Activated naive CD4-positive, alpha-beta T cell treated with anti-CD3 and anti-CD28 coated beads, Interleukin-2, amount 50 U/mL, for 72 hours (primary cell): ENCODE data around the gene TMEM52B. TPM values are rescaled to one million over a fixed set of nuclear protein-coding genes. Genes with fewer than 3 reads are reported as not detected.

Source experiments
- ATAC-seq, 2 donors: fragments of 150-1000 bp; cut with Tn5 transposase; 2 replicates each; pipeline ENCODE4 v1.10.0; 2021; ENCODE audit warnings: mild to moderate bottlenecking in 2 of 2, moderate library complexity in 2 of 2
- DNase-seq, 2 donors: peaks; one replicate each; pipeline ENCODE4 v3.0.0; 2021 to 2022; ENCODE audit warnings: low spot score in 2 of 2
- H3K27ac Mint-ChIP-seq, 2 donors: one replicate each; pipeline ENCODE4 v1.8.0; 2022; ENCODE audit warnings: mild to moderate bottlenecking in 2 of 2, mixed read lengths in 2 of 2
- H3K36me3 Mint-ChIP-seq, 2 donors: one replicate each; pipeline ENCODE4 v1.8.0; 2022; ENCODE audit warnings: mixed read lengths in 2 of 2
- H3K9me3 Mint-ChIP-seq, 2 donors: one replicate each; pipeline ENCODE4 v1.8.0; 2022; ENCODE audit warnings: mixed read lengths in 2 of 2
- total RNA-seq, 2 donors: library from RNA; stranded (reverse); gene quantifications; one replicate each; pipeline ENCODE4 v1.2.3, GENCODE V29; 2022

The TMEM52B gene
- total RNA-seq: not detected

DNA sequence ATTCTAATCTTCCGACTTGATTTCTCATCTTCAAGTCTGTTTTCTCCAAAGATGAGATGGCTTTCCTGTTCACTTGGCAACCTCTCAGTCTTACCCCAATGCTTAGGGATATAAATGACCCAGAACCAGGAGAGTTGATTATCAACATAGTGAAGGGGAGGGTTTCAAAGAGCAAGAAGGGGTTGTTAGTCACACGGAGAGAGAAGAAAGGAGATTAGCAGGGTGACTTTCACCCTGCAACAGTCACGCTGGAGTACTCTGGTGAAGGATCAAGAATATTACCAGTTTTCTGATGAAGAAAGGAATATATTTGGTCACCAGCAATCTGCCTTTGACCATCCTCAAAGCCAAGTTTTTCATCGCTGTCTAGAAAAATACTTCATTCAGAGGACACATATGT is at the start of gene TMEM52B:
Gene TMEM52B (plus strand): TSS at position 212 of the 400 bp plus-strand sequence. CDS start 543 bp downstream, outside the sequence.
- Mint-ChIP-seq H3K27ac (no peak within 1 kb of the TSS), H3K36me3 (no peaks in the 10 kb centered on the region), H3K9me3 (no peaks in the 10 kb centered on the region)
- DNase-seq (no peak), ATAC-seq (no peak)

DNA sequence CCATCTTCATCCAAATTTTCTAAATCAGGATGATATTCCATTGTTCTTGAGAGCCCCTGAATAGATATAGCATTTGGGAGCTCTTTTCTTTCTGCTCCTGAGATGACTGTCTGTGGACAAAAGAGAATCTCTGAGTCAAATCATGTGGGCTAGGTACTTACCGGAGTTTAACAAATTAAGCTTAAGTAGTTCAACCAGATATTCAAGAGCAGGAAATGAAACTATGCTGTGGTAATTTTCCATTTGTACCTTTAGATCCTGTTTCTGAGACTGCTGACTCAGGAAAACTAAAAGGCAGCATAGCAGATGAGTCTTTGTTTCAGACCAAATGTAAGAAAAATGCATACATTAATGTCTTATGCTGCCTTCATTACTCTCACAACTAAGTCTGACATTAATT is 48.8 kb upstream of the TMEM52B start, which contains the start of gene CLEC7A:
Gene CLEC7A (minus strand): TSS at position 158 of the 400 bp plus-strand sequence. CDS start 117 bp downstream, at position 41.
- DNase-seq: no peak
- H3K27ac Mint-ChIP-seq: no peak within 1 kb of the TSS
- peak; percentile 91 to 95 for ATAC-seq
- no peaks in the 10 kb centered on the region for H3K9me3 Mint-ChIP-seq
- H3K36me3 Mint-ChIP-seq: no peaks in the 10 kb centered on the region

DNA sequence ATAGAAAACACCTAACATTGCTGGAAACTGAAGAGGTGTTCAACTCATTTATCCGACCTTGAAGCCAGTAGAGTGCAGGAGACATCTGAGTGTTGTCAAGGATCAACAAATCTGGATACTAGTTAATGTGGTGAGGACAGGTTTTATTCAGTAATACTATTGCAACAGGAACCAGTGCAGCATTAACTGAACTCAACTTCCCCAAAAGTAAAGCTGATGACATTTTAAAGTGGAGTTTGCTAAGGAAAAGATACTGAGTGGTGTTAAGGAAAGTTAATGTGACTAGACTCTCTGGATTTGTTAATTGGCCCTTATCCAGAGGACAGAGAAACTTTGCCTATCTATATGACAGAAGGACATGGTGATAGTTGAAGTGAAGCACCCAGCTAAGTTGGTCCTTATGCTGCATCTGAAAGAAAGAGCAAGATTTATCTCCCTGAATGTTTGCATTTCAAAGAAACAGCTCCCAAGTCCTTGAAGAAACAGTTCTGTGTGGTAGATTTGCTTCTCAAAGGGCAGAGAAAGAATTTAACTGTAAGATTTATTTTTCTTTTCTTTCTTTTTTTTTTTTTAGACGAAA is 47.6 kb upstream of the TMEM52B start:
- Mint-ChIP-seq H3K36me3 (no peaks in the 10 kb centered on the region), H3K27ac (no peak overlapping the region), H3K9me3 (no peaks in the 10 kb centered on the region)
- ATAC-seq: no peak
- no peak for DNase-seq

DNA sequence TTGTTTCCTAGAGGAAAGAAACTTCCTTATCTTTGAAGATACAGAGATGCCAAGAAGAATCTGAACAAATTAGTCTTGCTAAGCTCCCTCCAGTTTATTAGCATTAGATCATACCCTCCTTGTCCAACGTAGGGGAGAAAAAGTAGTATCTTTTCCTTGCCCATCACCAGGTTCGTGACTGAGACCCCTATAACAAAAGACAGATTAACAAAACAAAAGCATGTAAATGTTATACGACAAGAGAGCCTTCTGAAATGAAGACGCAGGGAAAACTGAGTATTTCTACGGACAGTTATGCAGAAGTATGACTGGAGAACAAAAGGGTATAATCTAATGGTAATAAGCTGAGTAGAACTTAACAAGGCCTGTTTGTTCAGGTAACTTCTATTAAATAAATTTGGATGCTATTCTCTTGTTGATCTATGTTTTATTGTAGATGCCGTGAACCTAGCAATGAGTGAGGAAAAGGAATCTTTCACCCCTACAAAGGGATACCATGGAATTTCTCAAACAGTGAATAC is 45.9 kb upstream of the TMEM52B start:
- ATAC-seq (no peak), DNase-seq (no peak)
- Mint-ChIP-seq H3K9me3 (no peaks in the 10 kb centered on the region), H3K36me3 (no peaks in the 10 kb centered on the region), H3K27ac (no peak overlapping the region)

DNA sequence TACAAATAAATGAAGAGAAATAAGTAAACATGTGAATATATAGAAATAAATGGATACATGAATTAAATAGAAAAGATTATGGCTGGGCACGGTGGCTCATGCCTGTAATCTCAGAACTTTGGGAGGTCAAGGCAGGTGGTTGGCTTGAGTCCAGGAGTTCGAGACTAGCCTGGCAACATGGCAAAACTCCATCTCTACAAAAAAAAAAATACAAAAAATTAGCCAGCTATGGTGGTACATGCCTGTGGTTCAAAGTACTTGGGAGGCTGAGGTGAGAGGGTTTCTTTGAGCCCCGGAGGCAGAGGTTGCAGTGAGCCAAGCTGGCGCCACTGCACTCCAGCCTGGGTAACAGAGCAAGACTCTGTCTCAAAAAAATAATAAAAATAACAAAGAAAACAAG is 43.7 kb upstream of the TMEM52B start:
- H3K36me3 Mint-ChIP-seq: no peaks in the 10 kb centered on the region
- H3K27ac Mint-ChIP-seq: no peak overlapping the region
- DNase-seq (no peak), ATAC-seq (no peak)
- H3K9me3 Mint-ChIP-seq: no peaks in the 10 kb centered on the region

DNA sequence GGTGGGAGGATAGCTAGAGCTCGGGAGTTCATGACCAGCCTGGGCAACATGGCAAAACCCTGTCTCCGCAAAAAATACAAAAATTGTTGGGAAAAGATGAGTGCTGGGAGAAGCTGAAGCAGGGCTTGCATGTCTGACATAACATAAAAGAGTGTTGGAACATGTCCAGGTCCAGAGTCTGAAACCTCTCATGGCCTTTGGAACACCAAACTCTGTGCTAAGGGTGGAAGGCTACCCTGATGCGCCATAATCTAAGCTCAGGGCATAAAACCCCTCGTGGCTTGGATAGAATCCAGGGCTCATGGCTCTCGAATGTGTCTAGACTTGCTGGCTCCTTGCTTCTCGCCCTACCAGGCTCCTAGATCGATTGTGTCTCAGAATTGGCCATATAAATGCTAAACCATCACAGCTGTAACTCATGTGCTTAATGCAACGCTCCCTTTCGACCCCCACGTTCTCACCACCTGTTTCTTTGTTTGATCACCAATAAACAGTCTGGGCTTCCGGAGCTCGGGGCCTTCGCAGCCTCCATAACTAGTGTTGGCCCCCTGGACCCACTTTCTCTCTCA is 42.1 kb upstream of the TMEM52B start:
- no peak for DNase-seq
- H3K9me3 Mint-ChIP-seq: no peaks in the 10 kb centered on the region
- no peak for ATAC-seq
- no peaks in the 10 kb centered on the region for H3K36me3 Mint-ChIP-seq
- H3K27ac Mint-ChIP-seq: no peak overlapping the region

DNA sequence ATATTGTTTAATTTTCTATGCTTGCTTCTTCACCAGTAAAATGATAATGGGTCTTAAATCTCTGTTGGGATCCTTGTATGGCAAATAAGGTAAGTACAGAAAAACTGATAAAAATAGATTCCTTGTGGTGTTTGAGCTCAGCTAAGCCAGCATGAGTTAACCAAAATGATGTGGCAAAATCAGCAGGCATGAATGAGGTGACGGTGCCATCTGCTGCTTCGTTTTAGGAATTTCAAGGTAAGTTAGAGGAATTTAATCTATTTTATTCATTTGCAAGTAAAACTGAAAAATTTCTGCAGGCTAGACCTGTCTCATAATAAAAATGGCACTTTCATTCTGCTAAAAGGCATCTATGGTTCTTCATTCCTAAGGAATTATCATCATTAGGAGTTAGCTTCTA is 38.8 kb upstream of the TMEM52B start:
- Mint-ChIP-seq H3K36me3 (no peaks in the 10 kb centered on the region), H3K27ac (no peak overlapping the region), H3K9me3 (no peaks in the 10 kb centered on the region)
- ATAC-seq (peak in 1 of 2 donors; percentile 53), DNase-seq (peak in 1 of 2 donors; percentile 30)

DNA sequence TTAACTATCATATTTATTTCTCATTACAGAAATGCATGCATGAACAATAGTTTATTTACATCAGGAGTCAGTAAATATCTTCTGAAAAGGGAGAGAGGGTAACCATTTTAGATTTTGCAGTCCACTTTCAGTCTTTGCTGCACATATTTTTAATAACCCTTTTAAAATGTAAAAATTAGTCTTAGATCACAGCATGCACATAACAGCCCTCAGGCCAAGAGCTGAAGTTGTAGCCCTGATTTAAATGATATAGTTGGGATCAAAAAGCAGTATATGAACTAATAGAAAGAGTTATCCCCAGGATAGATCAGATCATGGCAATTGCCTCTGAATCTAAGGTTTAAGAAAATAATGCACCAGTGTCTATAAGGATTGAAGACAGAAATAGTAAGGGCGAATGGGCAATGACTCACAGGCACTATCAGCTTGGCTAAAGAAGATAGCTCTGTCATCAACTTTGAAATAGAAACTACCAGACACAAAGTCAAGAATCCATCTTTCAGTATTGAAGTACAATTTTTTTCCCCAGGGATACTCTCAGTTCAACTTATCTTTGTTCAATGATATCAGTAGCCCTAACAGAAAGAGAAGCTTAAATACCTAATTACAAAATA is 35.7 kb upstream of the TMEM52B start:
- Mint-ChIP-seq H3K36me3 (no peaks in the 10 kb centered on the region), H3K27ac (no peak overlapping the region), H3K9me3 (no peaks in the 10 kb centered on the region)
- DNase-seq: no peak
- ATAC-seq: no peak

DNA sequence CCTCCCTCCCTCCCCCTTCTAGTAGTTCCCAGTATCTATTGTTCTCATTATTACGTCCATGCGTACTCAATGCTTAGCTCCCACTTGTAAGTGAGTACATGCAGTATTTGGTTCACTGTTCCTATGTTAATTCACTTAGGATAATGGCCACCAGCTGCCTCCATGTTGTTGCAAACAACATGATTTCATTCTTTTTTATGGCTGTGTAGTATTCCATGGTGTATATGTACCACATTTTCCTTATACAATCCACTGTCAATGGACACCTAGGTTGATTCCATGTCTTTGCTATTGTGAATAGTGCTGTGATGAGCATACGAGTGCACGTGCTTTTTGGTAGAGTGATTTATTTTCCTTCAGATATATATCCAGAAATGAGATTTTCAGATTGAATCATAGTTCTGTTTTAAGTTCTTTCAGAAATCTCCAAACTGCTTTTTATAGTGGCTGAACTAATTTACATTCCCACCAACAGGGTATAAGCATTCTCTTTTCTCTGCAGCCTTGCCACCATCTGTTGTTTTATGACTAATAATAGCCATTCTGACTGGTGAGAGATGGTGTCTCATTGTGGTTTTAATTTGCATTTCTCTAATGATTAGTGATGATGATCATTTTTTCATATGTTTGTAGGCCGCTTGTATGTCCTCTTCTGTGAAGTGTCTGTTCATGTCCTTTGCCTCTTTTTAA is 31.0 kb upstream of the TMEM52B start:
- ATAC-seq (peak; percentile 47 to 91), DNase-seq (no peak)
- Mint-ChIP-seq H3K36me3 (no peaks in the 10 kb centered on the region), H3K27ac (peak overlapping the region in 1 of 2 donors; percentile 29), H3K9me3 (no peaks in the 10 kb centered on the region)

DNA sequence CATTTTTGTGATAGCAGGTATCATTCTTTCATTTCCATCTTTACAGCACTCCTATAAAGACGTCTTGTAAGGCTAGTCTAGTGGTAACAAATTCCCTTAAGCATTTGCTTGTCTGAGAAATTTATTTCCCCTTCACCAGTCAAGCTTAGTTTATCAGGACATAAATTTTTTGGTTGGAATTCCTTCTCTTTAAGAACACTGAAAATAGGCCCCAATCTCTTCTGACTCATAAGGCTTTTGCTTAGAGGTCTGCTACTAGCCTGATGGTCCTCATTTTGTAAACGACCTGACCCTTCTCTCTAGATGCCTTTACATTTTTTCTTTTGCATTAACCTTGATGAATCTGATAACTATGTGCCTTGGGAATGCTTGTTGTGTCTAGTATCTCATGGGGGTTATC is 27.2 kb upstream of the TMEM52B start:
- ATAC-seq (no peak), DNase-seq (no peak)
- Mint-ChIP-seq H3K27ac (no peak overlapping the region), H3K36me3 (peaks cover 0 to 4% of the 10 kb centered on the region in 2 donors), H3K9me3 (no peaks in the 10 kb centered on the region)

DNA sequence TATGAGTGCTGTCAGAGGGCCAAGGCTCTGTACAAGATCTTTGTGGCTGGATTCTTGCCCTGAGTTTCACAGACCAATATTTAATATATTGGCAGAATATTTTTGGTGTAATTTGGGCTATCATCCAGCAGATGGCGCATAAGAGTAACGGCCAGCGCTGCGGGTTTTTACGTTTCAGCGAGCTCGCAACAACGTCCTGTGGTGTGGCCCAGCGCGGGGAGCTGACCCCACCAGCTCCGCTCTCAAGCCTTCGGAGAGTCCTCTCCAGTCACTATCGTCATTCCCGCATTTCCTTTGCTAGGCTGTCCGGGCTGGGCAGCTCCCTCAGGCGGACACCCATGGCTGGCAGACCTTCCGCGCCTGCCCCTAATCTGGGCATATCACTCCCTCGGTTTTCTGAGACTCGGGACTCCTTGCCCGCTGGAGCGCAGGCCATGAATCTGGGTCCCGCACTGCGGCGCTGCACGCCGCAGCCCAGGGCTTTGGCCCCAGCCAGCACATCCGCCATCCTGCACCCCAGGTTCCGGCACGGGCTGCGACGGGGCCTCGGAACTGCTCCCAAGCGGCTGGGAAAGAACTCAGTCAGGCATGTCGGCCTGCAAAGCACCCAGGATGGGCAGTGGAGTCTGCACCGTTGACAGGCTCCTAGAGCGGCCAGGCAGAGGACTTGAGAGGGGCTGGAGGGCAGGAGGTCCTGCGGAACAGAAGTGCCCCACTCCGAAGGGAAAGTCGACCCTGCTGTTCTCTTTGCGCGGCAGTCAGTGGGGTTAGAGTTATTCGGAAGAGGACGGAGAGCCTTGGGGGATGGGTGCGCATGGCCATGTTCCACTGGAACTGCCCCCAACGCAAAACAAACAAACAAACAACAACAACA is 25.3 kb upstream of the TMEM52B start:
- Mint-ChIP-seq H3K27ac (peak overlapping the region in 1 of 2 donors; percentile 79), H3K9me3 (no peaks in the 10 kb centered on the region), H3K36me3 (peaks cover 0 to 4% of the 10 kb centered on the region in 2 donors)
- peak; percentile 60 to 67 for DNase-seq
- peak; percentile 84 to 90 for ATAC-seq

DNA sequence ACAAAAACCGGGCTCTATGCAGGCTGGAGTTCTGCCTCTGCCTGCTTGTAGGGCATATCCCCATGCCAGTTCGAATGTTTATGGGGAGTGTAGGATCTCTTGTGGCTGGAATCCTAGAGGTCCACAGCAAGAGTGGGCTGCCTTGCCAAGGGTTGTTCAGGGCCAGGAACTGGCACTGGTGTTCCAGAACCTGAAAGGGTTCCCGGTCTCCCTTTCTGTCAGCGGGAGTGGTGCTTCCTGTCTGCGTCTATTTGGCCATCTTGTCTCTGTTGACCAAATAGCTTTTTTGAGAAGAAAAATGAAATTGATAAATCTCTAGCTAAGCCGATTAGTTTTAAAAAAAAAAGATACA is 24.7 kb upstream of the TMEM52B start:
- no peaks in the 10 kb centered on the region for H3K9me3 Mint-ChIP-seq
- peak overlapping the region in 1 of 2 donors; percentile 44 for H3K27ac Mint-ChIP-seq
- DNase-seq (no peak), ATAC-seq (peak in 1 of 2 donors; percentile 9)
- H3K36me3 Mint-ChIP-seq: peaks cover 0 to 4% of the 10 kb centered on the region in 2 donors

DNA sequence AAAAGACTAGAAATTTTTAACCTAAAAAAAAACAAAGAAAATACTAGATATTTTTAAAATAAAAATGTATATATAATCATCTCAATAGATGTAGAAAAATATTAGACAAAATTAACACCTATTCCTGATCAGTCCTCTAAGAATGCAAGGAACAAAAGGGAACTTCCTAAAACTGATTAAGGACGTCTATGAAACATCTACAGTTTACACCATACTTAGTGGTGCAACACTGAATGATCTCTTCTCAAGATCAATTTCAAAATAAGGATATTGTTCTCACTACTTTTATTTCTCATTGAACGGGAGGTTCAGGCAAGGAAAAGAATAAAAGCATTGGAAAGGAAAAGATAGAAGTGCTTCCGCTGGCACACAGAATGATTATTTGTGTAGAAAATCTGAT is 22.9 kb upstream of the TMEM52B start:
- Mint-ChIP-seq H3K9me3 (no peaks in the 10 kb centered on the region), H3K27ac (no peak overlapping the region), H3K36me3 (peaks cover 0 to 4% of the 10 kb centered on the region in 2 donors)
- ATAC-seq (no peak), DNase-seq (no peak)

DNA sequence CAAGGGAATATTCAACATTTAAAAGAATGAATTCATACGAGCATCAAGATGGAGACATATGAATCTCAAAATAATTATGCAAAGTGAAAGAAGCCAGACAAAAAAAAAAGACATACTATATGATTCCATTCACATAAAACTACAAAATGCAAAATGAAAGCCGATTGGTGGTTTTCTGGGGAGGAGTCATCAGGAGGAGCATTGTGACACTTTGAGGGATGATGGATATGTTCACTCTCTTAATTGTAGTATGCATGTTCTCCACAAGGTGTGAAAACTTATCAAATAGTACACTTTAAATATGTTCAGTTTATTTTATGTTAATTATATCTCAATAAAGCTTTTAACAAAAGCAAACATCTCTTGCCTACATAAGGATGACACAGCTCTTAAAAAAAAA is 20.4 kb upstream of the TMEM52B start:
- no peak for ATAC-seq

DNA sequence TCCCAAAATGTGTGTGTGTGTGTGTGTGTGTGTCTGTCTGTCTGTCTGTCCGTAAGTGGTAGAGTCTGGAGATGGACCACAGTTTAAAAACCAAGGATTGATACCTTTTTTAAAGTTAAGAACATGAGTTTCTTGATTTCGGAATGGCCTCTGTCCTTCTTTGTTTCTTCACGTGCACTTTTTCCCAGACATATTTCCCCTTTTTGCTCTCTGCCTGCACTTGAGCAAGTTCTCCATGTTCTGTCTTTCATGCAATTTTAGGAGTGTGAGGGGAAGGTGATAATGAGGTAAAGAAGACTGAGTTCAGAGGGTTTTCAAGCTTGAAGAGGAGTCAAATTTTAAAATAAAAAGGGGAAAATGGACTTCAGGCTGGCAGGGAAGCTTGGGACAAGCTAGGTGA is 19.6 kb upstream of the TMEM52B start:
- DNase-seq: no peak
- no peak for ATAC-seq
- H3K36me3 Mint-ChIP-seq: no peaks in the 10 kb centered on the region
- H3K9me3 Mint-ChIP-seq: no peaks in the 10 kb centered on the region
- no peak overlapping the region for H3K27ac Mint-ChIP-seq

More for the DNA sequence above, 20.4 kb upstream of the TMEM52B start:
- Mint-ChIP-seq H3K9me3 (no peaks in the 10 kb centered on the region), H3K27ac (no peak overlapping the region), H3K36me3 (peaks cover 0 to 4% of the 10 kb centered on the region in 2 donors)
- DNase-seq: no peak

DNA sequence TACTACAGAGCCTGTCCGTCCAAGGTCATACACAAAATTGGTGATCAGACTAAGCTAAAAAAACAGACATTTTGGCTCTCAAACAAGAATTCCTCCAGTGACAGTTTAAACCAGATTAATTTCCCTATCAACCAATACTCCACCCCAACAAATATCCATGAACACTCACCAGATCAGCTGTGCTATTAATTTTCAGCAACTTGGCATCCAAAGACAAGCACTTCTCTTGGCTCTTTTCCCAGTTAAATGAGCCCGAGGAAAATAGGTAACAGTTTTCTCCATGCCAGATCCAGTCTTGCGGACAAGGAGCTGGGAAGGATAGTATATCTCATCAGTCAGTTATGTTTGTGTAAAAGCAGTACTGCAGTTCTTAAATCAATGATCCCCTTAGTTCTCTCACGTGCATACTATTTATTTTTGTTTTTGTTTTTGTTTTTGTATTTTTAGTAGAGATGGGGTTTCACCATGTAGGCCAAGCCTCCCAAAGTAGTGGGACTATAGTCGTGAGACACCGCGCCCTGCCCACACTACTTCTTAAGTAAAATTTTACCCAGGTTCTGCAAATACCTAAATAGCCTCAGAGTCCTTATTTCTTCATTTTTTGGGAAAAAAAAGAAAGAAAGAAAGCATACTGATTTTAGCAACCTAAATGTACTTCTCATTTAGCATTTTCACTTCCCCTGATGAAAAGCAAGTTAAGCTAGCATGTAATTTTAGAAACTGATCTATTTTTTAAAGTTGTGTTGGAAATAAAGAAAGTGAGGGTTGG is 18.0 kb upstream of the TMEM52B start:
- Mint-ChIP-seq H3K27ac (no peak overlapping the region), H3K9me3 (no peaks in the 10 kb centered on the region), H3K36me3 (no peaks in the 10 kb centered on the region)
- DNase-seq (no peak), ATAC-seq (no peak)
